GM21447 (cell line): ENCODE data around the gene FAM20B.
A peak's percentile ranks its signal among the peaks of the same experiment; 100 is the strongest.
"Not testable (repeated sequence)": the region's sequence is repeated elsewhere in the genome, so short reads cannot be mapped to it uniquely, and the experiment has no call there.

ENCODE experiments used
- ATAC-seq: cut with Tn5 transposase; IDR thresholded peaks from one replicate; pipeline ENCODE4 v1.9.1; 2021; ENCODE audit not compliant: unreplicated experiment

The FAM20B gene, protein sequence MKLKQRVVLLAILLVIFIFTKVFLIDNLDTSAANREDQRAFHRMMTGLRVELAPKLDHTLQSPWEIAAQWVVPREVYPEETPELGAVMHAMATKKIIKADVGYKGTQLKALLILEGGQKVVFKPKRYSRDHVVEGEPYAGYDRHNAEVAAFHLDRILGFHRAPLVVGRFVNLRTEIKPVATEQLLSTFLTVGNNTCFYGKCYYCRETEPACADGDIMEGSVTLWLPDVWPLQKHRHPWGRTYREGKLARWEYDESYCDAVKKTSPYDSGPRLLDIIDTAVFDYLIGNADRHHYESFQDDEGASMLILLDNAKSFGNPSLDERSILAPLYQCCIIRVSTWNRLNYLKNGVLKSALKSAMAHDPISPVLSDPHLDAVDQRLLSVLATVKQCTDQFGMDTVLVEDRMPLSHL

DNA sequence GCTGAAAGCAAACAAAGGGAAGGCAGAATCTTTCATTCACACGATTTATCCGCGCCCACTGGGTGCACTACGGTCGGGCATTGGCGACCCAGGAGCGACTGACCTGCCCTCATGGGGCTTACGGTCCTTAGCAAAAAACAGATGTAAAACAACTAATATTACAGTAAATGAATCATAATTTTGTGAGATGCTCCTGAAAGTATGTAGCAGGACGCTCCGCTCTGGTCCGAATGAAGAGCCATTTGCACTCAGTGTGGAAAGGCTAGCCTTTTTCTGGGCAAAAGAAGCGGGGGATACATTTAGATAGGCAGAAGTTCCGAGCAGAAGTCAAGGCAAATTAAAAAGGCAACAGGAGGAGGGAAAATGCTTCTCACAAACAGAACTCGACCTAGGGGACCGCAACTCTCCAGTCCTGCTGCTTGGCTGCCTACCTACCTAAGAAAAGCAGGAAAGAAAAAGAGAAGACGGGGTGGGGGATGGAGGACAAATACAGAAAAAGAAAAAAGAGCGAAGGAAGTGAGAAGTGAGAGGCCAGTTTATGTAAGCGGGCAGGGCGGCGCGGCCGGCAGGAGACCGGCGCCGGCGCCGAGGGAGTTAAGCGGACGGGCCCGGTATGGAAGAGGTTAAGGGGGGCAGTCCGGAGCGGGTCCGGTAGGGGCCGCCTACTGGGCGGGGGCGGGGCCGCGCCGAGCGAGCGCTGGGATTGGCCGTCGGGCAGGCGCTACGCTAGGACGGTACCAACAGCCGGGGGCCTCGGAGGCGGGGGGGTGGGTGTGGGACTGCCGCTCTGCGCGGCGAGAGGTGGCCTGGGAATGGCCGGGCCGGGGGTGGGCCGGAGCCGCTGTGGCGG is at the start of gene FAM20B:
Gene FAM20B, plus strand, starts transcription at position 770 of the 850 bp plus-strand sequence. CDS start 17,954 bp downstream, outside the sequence.
- ATAC-seq = peak; percentile 76

DNA sequence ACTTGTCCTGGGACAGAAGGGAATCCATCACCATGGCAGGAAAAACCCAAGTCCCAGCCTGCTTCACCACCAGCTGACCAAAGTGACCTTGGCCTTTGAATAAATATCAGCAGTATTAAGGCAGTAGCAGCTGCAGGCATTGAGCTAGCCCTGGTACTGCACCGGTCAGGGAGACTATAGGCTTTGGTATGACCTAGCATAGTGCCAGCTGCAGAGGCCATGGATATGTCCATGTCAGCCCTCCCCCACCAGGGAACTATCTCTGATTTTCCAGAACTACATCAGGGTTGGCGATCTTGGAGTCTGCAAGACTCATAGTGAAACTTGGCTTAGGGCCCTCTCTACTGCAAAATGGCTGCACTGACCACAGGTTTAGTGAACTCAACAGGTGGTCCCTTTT is 49.2 kb upstream of the FAM20B start:
- no peak for ATAC-seq

DNA sequence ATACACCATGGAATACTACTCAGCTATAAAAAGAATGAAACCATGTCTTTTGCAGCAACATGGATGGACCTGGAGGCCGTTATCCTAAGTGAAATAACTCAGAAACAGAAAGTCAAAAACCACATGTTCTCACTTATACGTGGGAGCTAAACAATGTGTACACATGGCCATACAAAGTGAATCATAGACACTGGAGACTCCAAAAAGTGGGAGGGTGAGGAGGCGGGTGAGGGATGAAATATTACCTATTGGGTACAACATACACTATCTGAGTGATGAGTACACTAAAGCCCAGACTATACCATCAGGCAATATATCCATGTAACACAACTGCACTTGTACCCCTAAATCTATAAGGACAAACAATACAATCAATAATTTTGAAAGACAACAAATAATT is 39.5 kb upstream of the FAM20B start:
- ATAC-seq = no peak

DNA sequence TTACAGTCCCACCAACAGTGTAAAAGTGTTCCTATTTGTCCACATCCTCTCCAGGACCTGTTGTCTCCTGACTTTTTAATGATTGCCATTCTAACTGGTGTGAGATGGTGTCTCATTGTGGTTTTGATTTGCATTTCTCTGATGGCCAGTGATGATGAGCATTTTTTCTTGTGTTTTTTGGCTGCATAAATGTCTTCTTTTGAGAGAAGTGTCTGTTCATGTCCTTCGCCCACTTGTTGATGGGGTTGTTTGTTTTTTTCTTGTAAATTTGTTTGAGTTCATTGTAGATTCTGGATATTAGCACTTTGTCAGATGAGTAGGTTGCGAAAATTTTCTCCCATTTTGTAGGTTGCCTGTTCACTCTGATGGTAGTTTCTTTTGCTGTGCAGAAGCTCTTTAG is 37.5 kb upstream of the FAM20B start:
- ATAC-seq = not testable (repeated sequence)

DNA sequence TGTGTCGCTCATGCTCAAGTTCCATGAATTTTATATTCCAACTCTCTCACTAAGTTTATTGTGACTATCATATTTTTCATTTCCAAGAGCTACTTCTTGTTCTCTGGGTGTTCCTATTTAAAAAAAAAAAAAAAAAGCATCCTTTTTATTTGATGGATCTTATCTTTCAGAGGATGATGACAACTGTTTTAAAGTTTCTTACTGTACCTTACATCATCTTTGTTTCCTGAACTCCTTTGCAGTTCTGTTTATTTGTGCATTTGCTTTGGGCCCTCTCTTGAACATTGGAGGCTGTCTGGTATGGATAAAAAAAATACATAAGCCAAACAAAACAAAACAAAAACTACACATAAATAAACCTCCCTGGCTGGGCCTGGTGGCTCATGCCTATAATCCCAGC is 32.1 kb upstream of the FAM20B start:
- no peak for ATAC-seq

DNA sequence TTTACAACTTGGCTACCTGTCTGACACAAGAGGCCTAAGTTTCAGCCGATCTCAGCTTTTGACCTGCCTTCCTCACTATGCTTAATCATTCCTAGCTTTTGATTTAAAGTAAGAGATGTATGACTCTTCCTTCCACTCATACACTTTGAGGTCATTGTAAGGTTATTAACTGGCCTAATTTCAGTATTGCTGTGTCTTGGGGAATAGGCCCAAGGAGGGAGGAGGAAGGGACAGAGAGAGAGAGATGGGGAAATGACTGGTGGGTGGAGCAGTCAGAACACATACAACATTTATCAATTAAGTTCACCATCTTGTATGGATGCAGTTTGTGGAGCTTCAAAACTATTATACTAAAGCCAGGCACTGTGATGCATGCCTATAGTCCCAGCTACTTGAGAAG is 28.3 kb upstream of the FAM20B start:
- ATAC-seq = no peak

DNA sequence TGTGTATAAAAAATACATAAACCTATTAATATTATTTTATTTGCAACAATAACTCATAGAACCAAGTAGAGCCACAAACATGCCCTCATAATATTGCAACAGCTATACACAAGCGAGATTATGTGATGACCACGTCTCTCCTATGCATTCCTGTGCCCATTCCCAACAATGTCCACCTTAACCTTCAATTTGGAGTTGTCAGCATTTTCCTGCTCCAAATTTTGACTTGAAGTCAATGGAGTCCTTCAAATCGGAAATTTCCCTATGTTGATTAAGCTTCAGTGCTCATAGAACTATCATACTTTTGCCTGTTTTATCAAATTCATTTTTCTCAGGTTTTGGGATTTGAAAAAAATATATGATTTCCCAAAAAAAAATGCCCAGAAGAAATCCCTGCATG is 27.4 kb upstream of the FAM20B start:
- no peak for ATAC-seq

DNA sequence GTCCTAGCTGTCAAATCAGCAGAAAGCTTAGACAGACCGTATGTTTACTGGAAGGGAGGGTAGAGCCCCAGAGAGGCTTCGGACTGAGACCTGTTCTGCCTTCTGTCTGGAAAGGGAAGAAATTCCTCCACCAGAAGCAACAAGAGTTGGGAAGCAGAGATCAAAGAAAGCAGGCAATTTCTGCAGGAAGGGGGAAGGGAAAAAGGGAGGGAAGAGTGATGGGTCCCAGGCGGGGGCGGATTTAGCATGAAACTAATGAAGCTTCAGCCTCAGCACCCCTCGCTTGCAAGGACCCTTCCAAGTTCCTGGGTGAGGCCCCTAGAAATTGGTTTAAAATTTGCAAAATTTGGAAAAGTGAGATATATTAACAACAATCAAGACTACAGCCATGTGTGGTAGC is 26.6 kb upstream of the FAM20B start:
- ATAC-seq = no peak

DNA sequence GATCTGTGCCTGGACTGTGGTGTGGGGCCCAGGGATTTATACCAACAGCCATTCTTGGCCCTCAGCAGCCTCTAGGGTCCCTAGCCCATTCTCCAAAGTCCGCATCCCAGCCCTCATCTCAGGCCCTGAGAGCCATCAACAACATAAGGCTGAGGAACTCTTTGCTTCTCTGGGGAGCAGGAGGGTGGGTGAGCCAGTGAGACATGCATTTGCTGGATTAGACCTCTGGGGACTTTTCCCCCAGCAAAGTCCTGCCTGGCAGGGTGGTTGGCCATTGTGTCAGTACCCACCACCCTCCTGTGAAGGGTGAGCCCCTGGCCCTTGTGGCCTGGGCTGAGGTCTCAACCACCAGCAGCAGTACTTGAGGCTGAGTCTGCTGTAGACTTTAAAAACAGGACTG is 24.2 kb upstream of the FAM20B start:
- no peak for ATAC-seq

DNA sequence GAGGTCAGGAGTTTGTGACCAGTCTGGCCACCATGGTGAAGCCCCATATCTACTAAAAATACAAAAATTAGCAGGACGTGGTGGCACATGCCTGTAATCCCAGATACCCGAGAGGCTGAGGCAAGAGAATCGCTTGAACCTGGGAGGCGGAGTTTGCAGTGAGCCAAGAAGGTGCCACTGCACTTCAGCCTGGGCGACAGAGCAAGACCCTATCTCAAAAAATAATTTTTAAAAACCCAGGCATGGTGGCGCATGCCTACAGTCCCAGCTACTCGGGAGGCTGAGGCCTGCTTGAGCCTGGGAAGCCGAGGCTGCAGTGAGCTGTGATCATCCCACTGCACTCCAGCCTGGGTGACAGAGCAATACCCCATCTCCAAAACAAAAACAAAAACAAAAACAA is 23.6 kb upstream of the FAM20B start:
- not testable (repeated sequence) for ATAC-seq

DNA sequence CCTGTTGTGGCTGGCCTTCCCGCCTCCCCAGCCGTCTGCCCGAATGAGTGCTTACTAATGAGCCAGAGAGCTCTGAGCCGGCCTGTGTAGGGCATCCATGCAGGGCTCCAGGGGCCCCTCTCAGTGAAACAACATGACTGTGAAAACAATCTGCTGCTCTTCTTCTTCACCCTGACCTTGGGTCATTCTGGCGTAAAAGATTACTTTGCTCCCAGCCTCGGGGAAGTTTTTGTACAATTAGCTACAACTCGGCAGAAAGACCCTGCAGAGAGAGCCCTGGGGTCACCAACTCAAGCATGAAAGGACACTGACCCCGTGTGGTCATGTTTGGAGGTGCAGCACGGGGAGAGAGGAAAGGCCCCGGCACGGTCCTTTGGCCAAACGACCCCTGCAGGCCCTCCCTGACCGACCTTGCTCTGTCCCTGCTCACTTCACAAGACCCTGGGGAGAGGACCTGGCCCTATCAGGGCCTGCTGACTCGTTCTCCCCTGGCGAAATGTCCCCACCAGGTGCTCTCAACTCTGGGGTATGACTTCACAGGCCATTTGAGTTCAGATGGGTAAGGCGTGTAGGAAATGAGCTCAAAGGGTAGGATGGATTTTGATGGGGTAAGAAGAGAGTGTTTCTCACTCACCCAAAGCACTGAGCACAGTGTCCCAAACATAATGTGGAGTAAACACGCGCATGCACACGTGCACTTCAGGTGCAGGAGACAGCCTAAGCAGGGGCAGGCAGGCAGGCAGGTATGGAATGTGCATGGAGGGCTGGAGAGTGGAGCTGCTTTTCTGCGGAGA is 22.9 kb upstream of the FAM20B start:
- peak; percentile 82 for ATAC-seq

DNA sequence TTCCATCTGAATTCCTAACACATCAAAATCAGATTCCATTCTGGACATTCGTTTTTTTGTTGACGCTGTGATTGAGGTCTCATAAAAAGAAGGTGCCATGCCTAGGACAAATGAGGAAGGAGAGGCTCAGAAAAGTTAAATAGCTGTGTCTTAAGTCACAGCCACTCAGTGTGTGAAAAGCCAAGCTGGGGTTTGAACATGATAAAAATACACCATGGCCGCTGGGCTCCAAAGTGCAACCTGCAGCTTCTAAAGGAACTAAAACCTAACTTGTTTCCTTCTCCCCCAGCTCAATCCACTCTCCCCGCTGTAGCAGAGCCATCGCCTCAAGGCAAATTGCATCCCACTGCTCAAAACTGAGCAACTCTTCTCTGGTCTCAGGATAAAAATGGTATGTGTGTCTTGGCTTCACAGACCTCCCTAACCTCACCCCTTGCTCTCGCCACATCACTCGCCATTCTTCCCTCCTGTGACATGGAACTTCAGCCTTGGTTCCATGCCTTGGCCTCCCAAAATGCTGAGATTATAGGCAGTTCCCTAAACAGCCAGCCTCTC is 22.1 kb upstream of the FAM20B start:
- ATAC-seq = no peak

DNA sequence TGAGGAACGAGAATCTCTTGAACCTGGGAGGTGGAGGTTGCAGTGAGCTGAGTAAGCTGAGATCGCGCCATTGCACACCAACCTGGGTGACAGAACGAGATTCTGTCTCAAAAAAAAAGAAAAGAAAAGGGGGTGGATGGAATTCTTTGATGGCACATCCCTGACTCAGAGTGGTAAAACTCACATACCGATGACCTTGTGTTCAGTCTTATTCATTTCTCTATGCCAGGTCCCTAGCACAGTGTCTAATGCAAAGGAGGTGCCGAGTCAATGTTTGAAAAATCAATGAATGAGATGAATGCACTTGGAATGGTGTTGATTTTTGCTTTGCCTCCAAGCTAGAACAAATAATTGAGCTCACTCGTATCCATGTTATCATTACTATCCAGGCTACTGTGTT is 18.5 kb upstream of the FAM20B start:
- no peak for ATAC-seq

DNA sequence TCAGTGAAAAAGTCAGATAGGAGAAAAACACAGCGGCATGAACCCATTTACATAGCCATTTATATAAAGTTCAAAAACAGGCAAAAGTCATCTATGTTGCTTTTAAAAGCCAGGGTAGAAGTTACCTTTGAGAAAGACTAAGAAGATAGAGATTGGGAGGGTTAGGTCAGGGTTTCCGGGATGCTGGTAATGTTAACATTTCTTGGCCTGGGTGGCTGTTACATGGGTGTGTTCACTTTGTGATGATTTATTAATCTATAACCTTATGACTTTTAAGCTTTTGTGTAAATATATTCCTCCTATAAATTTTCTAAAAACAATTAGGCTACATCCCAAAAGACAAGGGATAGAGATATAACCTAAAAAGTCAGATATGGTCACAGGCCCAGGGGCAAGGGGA is 15.0 kb upstream of the FAM20B start:
- ATAC-seq = no peak

DNA sequence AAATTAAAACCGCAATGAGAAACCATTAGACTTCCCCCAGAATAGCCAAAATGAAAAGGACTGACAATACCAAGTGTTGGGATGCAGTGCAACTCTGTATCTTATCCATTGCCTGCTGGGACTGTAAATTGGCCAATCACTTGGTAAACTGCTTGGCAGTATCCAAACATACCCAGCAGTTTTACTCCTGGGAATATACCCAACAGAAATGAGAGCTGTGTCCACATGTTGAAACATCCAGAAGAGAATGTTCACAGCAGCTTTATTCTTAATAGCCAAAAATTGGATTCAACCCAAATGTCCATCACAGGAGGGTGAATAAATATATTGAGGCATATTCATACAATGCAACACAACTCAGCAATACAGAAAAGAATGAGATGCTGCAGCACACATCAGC is 13.7 kb upstream of the FAM20B start:
- ATAC-seq = no peak

DNA sequence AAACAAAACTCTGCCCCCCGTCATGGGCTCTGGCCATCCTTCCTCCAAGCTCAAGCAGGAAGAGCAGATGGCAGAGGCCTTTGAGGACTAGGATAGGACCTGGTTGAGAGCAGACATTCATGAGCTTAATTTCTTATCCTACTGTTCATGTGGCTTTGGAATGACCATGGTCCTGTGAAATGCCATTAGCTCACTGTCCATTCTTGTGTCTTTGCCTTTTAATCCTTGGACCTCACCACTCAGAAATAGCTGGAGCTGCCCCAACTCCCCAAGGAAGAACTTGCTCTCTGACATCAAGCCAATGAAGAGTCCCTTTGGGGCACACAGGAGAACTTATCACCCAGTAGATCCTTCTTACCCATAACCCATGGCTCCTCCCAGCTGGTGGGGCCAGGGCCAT is 11.6 kb upstream of the FAM20B start:
- no peak for ATAC-seq

DNA sequence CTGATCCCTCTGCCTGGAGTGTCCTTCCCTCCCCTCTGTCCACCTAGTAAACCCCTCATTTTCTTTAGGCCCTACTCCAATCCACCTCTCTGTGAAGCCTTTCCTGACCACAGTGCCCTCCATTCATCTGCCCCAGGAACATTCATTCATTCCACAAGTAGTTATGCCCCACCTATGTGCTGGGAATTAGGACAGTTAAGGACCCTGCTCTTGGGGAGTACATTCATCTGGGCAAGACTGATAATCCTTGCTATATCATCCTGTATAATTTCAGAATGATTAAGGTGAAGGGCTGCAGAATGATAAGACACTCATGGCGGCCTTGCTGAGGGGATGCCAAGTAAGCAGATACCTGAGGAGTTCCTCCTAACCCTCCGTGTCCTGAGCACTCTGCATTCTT is 10.3 kb upstream of the FAM20B start:
- no peak for ATAC-seq

DNA sequence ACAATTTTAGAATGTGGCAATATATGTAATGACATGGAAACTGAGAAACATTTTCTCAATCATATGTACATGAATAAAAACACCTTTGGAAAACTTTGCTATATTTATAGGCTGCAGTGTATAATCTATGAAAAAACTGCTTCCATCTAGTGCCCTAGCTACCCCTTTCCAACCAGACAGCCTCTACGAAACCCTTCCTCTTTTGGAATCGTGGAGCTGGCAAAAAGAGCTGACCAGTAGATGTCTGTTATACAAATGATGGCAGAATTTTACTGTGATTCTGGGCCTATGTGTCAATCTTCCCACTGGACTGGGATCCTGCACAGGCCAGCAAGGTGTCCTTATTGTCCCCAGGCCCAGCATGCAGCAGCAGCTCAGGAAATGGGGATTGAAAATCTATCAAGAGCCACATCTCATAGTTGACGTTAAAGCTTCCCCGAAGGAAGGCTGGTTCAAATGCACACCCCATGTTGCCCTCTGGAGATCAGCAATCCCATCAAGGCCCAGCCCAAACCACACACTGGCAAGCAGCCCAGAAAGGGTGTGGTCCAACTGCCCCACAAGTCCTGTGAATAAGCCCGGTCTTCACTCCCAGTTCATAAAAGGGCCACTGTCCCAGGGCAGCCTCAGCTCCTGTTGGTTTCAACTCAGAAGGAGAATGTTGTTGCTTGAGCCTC is 8.8 kb upstream of the FAM20B start:
- no peak for ATAC-seq

DNA sequence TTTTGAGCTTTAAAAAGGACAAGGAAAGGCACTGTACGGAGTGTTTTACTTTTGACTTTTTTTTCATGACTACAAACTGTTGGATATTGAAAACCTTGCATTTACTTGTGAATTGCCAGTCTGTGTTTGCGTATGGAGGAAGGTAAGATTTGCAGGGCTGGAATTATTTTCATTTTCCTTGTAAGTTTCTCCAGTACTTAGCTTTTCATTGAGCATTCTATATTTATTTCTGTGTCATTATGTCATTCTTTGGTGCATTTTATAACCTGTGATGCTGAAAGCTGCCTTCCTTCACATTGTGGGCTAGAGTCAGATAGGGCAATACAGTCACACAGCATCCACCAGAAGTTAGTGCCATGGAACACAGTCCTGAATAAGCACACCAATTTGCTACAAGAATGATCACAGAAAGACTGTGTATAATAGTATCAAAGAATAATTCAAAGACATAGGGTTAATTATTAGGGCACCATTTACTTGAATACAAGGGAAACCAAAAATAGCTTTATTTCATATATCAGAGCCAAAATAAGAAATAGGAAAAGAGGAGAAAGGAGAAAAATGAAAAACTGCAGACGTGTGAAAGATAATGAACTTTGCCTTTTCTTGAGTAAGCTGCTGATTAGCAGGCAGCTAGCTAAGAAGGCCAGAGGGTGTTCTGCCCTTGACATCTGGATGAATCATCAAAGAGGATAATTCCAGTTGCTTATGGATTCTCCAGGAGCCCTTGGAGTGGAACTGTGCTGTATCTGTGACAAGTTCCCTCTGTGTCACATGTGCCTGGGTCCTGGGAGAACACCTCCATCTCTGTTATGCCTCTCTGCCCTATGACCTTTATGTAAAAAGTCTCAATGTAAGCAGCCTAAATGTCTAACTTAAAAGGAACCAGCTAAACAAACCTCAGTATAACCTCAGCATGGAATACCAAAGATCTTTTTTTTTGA is 8.0 kb upstream of the FAM20B start:
- ATAC-seq = no peak
